NCI-H1048 (cell line): ENCODE data around the gene PCNX1.
"Not testable (repeated sequence)": the region's sequence is repeated elsewhere in the genome, so short reads cannot be mapped to it uniquely, and the experiment has no call there.

Experiments
- DNase-seq: peaks from one replicate; lab custom pipeline; 2025; lab: John Stamatoyannopoulos, UW

PCNX1 gene

GRCh38 chr14:70916300-70916699, 9.0 kb downstream of the PCNX1 start:
- DNase-seq: no peak

GRCh38 chr14:70916799-70917198, 9.5 kb downstream of the PCNX1 start:
- no peak for DNase-seq

GRCh38 chr14:70917633-70918032, 10.4 kb downstream of the PCNX1 start:
- DNase-seq: no peak

GRCh38 chr14:70919774-70920173, 12.5 kb downstream of the PCNX1 start:
- DNase-seq: no peak

- no peak for DNase-seq
These were observed 13.3 kb downstream of the PCNX1 start for GRCh38 chr14:70920608-70921007.

- DNase-seq: no peak
These were observed 14.4 kb downstream of the PCNX1 start for GRCh38 chr14:70921669-70922068.

GRCh38 chr14:70924521-70924920, 17.3 kb downstream of the PCNX1 start:
- DNase-seq: no peak

GRCh38 chr14:70926235-70926830, 19.1 kb downstream of the PCNX1 start:
- no peak for DNase-seq

- no peak for DNase-seq
These were observed 23.7 kb downstream of the PCNX1 start for GRCh38 chr14:70931008-70931407.

GRCh38 chr14:70934084-70934483, 26.8 kb downstream of the PCNX1 start:
- no peak for DNase-seq

GRCh38 chr14:70934502-70935134, 27.4 kb downstream of the PCNX1 start:
- no peak for DNase-seq

GRCh38 chr14:70935135-70935534, 27.9 kb downstream of the PCNX1 start:
- DNase-seq: no peak

- DNase-seq: not testable (repeated sequence)
These were observed 32.4 kb downstream of the PCNX1 start for GRCh38 chr14:70939693-70940092.

- not testable (repeated sequence) for DNase-seq
These were observed 34.5 kb downstream of the PCNX1 start for GRCh38 chr14:70941637-70942341.

- DNase-seq: no peak
These were observed 35.1 kb downstream of the PCNX1 start for GRCh38 chr14:70942342-70942706.

- not testable (repeated sequence) for DNase-seq
These were observed 35.5 kb downstream of the PCNX1 start for GRCh38 chr14:70942721-70943120.

GRCh38 chr14:70943838-70944237, 36.6 kb downstream of the PCNX1 start:
- DNase-seq: no peak

GRCh38 chr14:70947739-70948138, 40.5 kb downstream of the PCNX1 start:
- no peak for DNase-seq

GRCh38 chr14:70952485-70952884, 45.2 kb downstream of the PCNX1 start:
- DNase-seq: no peak

- DNase-seq: no peak
These were observed 46.8 kb downstream of the PCNX1 start for GRCh38 chr14:70954068-70954467.

- no peak for DNase-seq
These were observed 48.6 kb downstream of the PCNX1 start for GRCh38 chr14:70955543-70956480.

- no peak for DNase-seq
These were observed 49.3 kb downstream of the PCNX1 start for GRCh38 chr14:70956511-70956910.
